Memory B cell (primary cell): ENCODE data around the gene DGKG.

Experiments used
- ATAC-seq: fragments of 150-1000 bp; cut with Tn5 transposase; 2 replicates; pipeline ENCODE4 v1.10.0; 2021; ENCODE audit warnings: low read depth, mild to moderate bottlenecking, moderate library complexity
- DNase-seq, 2 donors: peaks; one replicate each; pipeline ENCODE4 v3.0.0; 2022; ENCODE audit warnings: low spot score in 2 of 2
- H3K27ac Mint-ChIP-seq: one replicate; pipeline ENCODE4 v1.8.0; 2022; ENCODE audit warnings: mild to moderate bottlenecking, moderate library complexity, mixed read lengths
- H3K27me3 Mint-ChIP-seq: one replicate; pipeline ENCODE4 v1.8.0; 2022; ENCODE audit warnings: mixed read lengths
- H3K36me3 Mint-ChIP-seq: one replicate; pipeline ENCODE4 v1.8.0; 2022; ENCODE audit warnings: mild to moderate bottlenecking, mixed read lengths
- H3K4me1 Mint-ChIP-seq: one replicate; pipeline ENCODE4 v1.8.0; 2022; ENCODE audit warnings: mixed read lengths
- H3K4me3 Mint-ChIP-seq: one replicate; pipeline ENCODE4 v1.8.0; 2022; ENCODE audit warnings: mild to moderate bottlenecking, moderate library complexity, mixed read lengths
- H3K9me3 Mint-ChIP-seq: one replicate; pipeline ENCODE4 v1.8.0; 2022; ENCODE audit warnings: mixed read lengths

The DGKG gene

DNA sequence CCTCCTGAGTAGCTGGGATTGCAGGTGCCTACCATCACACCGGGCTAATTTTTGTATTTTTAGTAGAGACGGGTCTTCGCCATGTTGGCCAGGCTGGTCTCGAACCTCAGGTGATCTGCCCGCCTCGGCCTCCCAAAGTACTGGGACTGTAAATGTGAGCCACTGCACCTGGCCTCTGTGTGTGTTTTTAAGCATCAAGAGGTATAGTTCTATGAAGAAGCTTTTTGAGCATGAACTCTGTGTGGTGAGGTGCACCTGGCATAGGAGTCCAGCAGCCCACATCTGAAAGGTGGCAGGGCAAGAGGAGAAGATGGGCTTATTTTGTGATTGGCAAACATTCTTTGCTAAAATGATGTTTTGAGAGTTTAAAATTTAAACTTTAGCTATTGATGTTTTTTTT, 118.0 kb downstream of the DGKG start:
- Mint-ChIP-seq H3K4me1 (peaks cover 20% of the 10 kb centered on the region), H3K27me3 (no peaks in the 10 kb centered on the region), H3K36me3 (peaks cover 8% of the 10 kb centered on the region), H3K4me3 (no peak overlapping the region), H3K27ac (no peak overlapping the region), H3K9me3 (no peaks in the 10 kb centered on the region)
- ATAC-seq (no peak), DNase-seq (no peak)

GRCh38 chr3:186241910-186242821, 119.9 kb downstream of the DGKG start:
- H3K4me3 Mint-ChIP-seq = peak overlapping the region; percentile 29
- ATAC-seq (peak; percentile 89), DNase-seq (peak; percentile 45 to 49)
- H3K9me3 Mint-ChIP-seq = no peaks in the 10 kb centered on the region
- peaks cover 9% of the 10 kb centered on the region for H3K36me3 Mint-ChIP-seq
- peaks cover 13% of the 10 kb centered on the region for H3K4me1 Mint-ChIP-seq
- H3K27me3 Mint-ChIP-seq = no peaks in the 10 kb centered on the region
- no peak overlapping the region for H3K27ac Mint-ChIP-seq

DNA sequence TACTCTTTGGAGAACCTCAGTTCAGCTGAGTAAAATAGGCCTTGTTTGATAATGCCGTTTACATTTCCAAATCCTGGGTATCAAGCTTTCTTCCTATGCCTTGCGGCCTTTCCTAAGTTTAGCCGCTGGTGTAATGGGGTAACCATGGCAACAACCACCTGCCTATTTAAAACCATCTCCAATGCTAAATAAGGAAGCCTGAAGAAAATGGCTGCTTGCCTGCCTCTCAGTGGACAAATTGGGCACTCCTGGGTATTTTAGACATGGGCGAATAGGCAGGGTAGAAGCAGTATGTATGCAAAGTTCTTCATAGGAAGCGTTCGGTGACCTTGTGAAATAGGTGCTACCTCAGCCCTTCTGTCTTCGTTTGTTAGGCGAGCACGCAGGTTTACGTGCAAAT, 122.7 kb downstream of the DGKG start:
- ATAC-seq = no peak
- H3K27ac Mint-ChIP-seq = no peak overlapping the region
- no peak for DNase-seq

DNA sequence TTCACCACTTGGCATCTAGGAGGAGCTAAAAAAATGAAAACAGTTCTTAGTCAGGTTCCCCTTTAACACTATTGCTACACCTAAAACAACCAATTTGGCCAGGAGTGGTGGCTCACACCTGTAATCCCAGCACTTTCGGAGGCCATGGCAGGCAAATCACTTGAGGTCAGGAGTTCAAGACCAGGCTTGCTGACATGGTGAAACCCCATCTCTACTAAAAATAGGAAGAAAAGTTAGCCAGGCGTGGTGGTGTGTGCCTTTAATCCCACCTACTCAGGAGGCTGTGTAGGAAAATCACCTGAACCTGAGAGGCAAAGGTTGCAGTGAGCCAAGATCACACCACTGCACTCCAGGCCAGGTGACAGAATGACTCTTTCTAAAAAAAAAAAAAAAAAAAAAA, 124.1 kb downstream of the DGKG start:
- Mint-ChIP-seq H3K9me3 (no peaks in the 10 kb centered on the region), H3K36me3 (peaks cover 10% of the 10 kb centered on the region), H3K27ac (peak overlapping the region; percentile 10), H3K4me1 (peaks cover 17% of the 10 kb centered on the region), H3K27me3 (no peaks in the 10 kb centered on the region), H3K4me3 (no peak overlapping the region)
- no peak for DNase-seq
- ATAC-seq = no peak

More for the DNA sequence above, 122.7 kb downstream of the DGKG start:
- H3K27me3 Mint-ChIP-seq = no peaks in the 10 kb centered on the region
- H3K36me3 Mint-ChIP-seq = peaks cover 7% of the 10 kb centered on the region
- peaks cover 21% of the 10 kb centered on the region for H3K4me1 Mint-ChIP-seq
- H3K4me3 Mint-ChIP-seq = no peak overlapping the region
- no peaks in the 10 kb centered on the region for H3K9me3 Mint-ChIP-seq

DNA sequence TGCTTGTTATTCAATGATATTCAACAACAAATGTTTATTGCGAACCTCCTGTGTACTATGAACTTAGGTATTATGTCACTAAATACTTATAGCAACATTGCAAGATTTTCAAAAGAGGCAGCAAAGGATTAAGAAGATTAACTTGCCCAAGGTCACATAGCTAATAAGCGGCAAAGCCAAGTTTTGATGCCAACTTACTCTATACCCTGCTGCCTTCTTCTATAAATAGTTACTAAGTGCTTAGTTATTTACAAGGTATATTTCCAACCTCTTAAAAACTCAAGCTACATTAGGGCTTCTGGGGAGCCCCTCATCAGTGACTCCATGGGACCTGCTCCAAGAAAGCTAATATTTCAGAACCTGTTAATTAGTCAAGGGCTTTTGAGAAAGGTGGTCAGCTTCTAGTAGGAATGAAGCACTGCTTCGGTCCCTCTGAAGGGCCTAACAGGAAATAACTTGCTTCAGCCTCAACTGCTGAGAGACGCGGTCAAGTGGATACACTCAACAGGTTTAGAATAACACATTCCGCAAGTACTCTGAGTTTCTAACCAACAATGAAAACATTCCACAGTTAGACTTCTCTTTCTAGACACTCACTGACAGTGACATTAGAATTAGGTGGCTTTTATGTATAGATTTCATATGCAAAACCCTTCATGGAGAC, 125.5 kb downstream of the DGKG start:
- DNase-seq = no peak
- no peak overlapping the region for H3K4me3 Mint-ChIP-seq

GRCh38 chr3:186235554-186235953, 126.5 kb downstream of the DGKG start:
- peaks cover 14% of the 10 kb centered on the region for H3K36me3 Mint-ChIP-seq
- peak overlapping the region; percentile 18 for H3K27ac Mint-ChIP-seq
- no peak for DNase-seq

More for the DNA sequence above, 125.5 kb downstream of the DGKG start:
- H3K9me3 Mint-ChIP-seq = no peaks in the 10 kb centered on the region
- H3K36me3 Mint-ChIP-seq = peaks cover 12% of the 10 kb centered on the region
- peaks cover 9% of the 10 kb centered on the region for H3K4me1 Mint-ChIP-seq
- ATAC-seq = no peak
- no peaks in the 10 kb centered on the region for H3K27me3 Mint-ChIP-seq
- H3K27ac Mint-ChIP-seq = no peak overlapping the region

DNA sequence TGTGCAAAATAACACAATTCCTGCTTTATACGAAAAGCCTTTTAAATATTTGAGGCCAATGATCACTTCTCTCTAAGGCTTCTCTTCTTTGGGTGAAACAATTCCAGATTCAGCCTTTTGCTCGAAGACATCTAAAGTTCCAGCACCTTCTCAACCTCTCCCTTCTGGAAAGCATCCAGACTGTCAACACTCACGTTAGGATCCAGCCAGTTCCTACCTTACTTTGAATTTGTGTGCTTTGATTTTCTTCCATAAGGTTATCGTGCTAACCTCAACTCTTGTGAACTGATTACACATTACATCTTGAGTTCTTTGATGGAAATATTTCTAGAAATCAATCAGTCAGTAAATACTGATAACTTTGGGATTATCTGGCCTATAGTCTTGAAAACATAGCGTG, 127.9 kb downstream of the DGKG start:
- Mint-ChIP-seq H3K27ac (no peak overlapping the region), H3K9me3 (no peaks in the 10 kb centered on the region)
- no peak for ATAC-seq

More at GRCh38 chr3:186235554-186235953, 126.5 kb downstream of the DGKG start:
- Mint-ChIP-seq H3K27me3 (no peaks in the 10 kb centered on the region), H3K4me3 (no peak overlapping the region), H3K9me3 (no peaks in the 10 kb centered on the region), H3K4me1 (peaks cover 8% of the 10 kb centered on the region)
- peak; percentile 67 for ATAC-seq

GRCh38 chr3:186226482-186226881, 135.6 kb downstream of the DGKG start:
- Mint-ChIP-seq H3K27ac (no peak overlapping the region), H3K4me3 (no peak overlapping the region), H3K4me1 (peaks cover 2% of the 10 kb centered on the region), H3K27me3 (peaks cover 4% of the 10 kb centered on the region), H3K36me3 (peaks cover 22% of the 10 kb centered on the region), H3K9me3 (no peaks in the 10 kb centered on the region)
- ATAC-seq (no peak), DNase-seq (no peak)

More for the DNA sequence above, 127.9 kb downstream of the DGKG start:
- no peak overlapping the region for H3K4me3 Mint-ChIP-seq
- H3K27me3 Mint-ChIP-seq = peaks cover 2% of the 10 kb centered on the region
- peaks cover 16% of the 10 kb centered on the region for H3K36me3 Mint-ChIP-seq
- peaks cover 8% of the 10 kb centered on the region for H3K4me1 Mint-ChIP-seq
- DNase-seq = no peak

- no peak overlapping the region for H3K27ac Mint-ChIP-seq
- H3K36me3 Mint-ChIP-seq = peaks cover 19% of the 10 kb centered on the region
- no peak overlapping the region for H3K4me3 Mint-ChIP-seq
- peaks cover 4% of the 10 kb centered on the region for H3K27me3 Mint-ChIP-seq
- H3K9me3 Mint-ChIP-seq = no peaks in the 10 kb centered on the region
- DNase-seq = no peak
- peaks cover 2% of the 10 kb centered on the region for H3K4me1 Mint-ChIP-seq
- ATAC-seq = no peak
These were observed 136.4 kb downstream of the DGKG start for GRCh38 chr3:186225603-186226002.

GRCh38 chr3:186224041-186224610, 137.9 kb downstream of the DGKG start:
- H3K36me3 Mint-ChIP-seq = peaks cover 13% of the 10 kb centered on the region
- DNase-seq = no peak
- peaks cover 2% of the 10 kb centered on the region for H3K27me3 Mint-ChIP-seq
- ATAC-seq = no peak
- no peak overlapping the region for H3K27ac Mint-ChIP-seq
- H3K4me3 Mint-ChIP-seq = no peak overlapping the region
- no peaks in the 10 kb centered on the region for H3K9me3 Mint-ChIP-seq
- peaks cover 2% of the 10 kb centered on the region for H3K4me1 Mint-ChIP-seq

DNA sequence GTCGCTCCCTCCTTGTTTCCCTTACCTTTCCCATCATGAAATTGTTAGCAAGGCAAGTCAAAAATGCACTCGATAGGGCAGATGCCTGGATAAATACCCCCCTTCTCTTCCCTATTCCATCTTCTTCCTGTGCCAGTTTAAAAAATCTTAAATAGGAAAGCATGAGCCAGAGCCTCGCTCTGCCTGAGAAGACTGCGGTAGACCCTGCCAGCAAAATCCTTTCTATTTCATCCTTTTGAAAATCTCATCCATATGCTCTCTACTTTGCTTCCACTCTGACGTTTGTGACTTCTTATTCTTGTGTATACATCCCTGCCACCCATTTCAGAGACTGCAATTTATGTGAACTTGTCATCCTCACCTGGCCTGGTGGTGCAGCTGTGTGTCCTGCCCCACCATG, 138.6 kb downstream of the DGKG start:
- Mint-ChIP-seq H3K4me3 (no peak overlapping the region), H3K36me3 (peaks cover 9% of the 10 kb centered on the region), H3K27me3 (peaks cover under 1% of the 10 kb centered on the region), H3K27ac (no peak overlapping the region), H3K9me3 (no peaks in the 10 kb centered on the region), H3K4me1 (peaks cover 2% of the 10 kb centered on the region)
- DNase-seq (no peak), ATAC-seq (no peak)

- Mint-ChIP-seq H3K27ac (no peak overlapping the region), H3K4me3 (no peak overlapping the region), H3K27me3 (no peaks in the 10 kb centered on the region), H3K36me3 (peaks cover 11% of the 10 kb centered on the region), H3K9me3 (no peaks in the 10 kb centered on the region), H3K4me1 (peaks cover 2% of the 10 kb centered on the region)
- DNase-seq (no peak), ATAC-seq (no peak)
These were observed 140.2 kb downstream of the DGKG start for GRCh38 chr3:186221760-186222378.

DNA sequence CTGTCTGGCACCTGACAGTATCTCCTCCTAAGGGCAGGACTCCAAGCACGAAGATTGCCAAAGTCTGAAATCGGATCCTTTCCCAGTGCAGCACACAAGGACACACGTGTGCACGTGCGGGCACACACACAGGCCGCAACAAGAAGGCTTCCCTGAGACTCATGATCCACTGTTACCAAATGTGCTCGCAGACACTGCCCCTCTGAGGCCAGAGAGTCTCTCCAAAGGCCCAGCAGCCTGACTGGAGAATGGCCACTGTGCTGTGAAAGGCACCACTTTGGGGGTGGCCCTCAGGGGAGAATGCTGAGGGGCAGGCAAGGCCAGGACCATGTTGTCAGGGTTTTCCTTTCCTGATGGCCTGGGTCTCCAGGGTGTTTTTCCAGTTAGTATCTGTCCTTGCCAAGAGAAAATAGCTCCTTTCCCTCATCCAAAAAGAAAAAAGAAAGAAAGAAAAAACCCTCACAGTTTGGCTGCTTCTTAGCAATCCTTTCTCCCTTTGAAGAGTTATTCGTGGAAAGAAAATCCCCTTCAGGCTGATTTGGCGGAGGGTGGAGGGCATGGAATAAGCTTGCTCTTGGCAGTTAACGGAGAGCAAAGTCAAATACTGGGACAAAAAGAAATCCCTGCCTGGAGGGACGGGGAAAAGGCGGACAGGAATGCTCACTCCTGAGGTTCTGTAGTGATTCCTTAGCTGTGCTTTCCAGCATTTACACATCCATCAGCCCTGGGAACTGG, 141.0 kb downstream of the DGKG start:
- Mint-ChIP-seq H3K27ac (no peak overlapping the region), H3K4me3 (no peak overlapping the region), H3K36me3 (peaks cover 11% of the 10 kb centered on the region), H3K4me1 (peaks cover 2% of the 10 kb centered on the region), H3K27me3 (no peaks in the 10 kb centered on the region), H3K9me3 (no peaks in the 10 kb centered on the region)
- no peak for ATAC-seq
- no peak for DNase-seq
